GM19099 (cell line): ENCODE measurements around the gene ZBTB38.

Experiments used
- POLR2A ChIP-seq: IDR thresholded peaks from 3 replicates; pipeline ENCODE4 v1.6.1; 2011; ENCODE audit warnings: low read depth; ENCODE audit not compliant: insufficient read length; ENCODE audit errors: extremely low read depth

ZBTB38 gene

GRCh38 chr3:141349711-141350110 is 18.6 kb upstream of the ZBTB38 start:
- TF ChIP-seq POLR2A: no peak

- TF ChIP-seq POLR2A: no peak
These were observed 17.6 kb upstream of the ZBTB38 start for GRCh38 chr3:141350666-141351065.

GRCh38 chr3:141352262-141352984 is 15.9 kb upstream of the ZBTB38 start:
- no peak for TF ChIP-seq POLR2A

GRCh38 chr3:141353652-141354495 is 14.4 kb upstream of the ZBTB38 start:
- TF ChIP-seq POLR2A: no peak

- TF ChIP-seq POLR2A: no peak
These were observed 13.8 kb upstream of the ZBTB38 start for GRCh38 chr3:141354517-141354916.

GRCh38 chr3:141355242-141355641 is 13.1 kb upstream of the ZBTB38 start:
- TF ChIP-seq POLR2A: no peak

- no peak for TF ChIP-seq POLR2A
These were observed 12.3 kb upstream of the ZBTB38 start for GRCh38 chr3:141356046-141356445.

- TF ChIP-seq POLR2A: no peak
These were observed 7.3 kb upstream of the ZBTB38 start for GRCh38 chr3:141360888-141361598.

- no peak for TF ChIP-seq POLR2A
These were observed 5.6 kb upstream of the ZBTB38 start for GRCh38 chr3:141362736-141363135.

GRCh38 chr3:141365201-141365600 is 3.1 kb upstream of the ZBTB38 start:
- no peak for TF ChIP-seq POLR2A

GRCh38 chr3:141366285-141367037 is 1.8 kb upstream of the ZBTB38 start:
- TF ChIP-seq POLR2A: no peak

- no peak for TF ChIP-seq POLR2A
These were observed 1.1 kb upstream of the ZBTB38 start for GRCh38 chr3:141367038-141367730.

- TF ChIP-seq POLR2A: no peak
These were observed 856 bp downstream of the ZBTB38 start for GRCh38 chr3:141368925-141369794.
